GM12878 (cell line): ENCODE measurements around the gene STAMBPL1. TPM values are rescaled to one million over a fixed set of nuclear protein-coding genes. Genes with fewer than 3 reads are reported as not detected.
A peak's percentile ranks its signal among the peaks of the same experiment; 100 is the strongest.

Experiments
- ATF7 ChIP-seq: fragments of 450-650 bp; IDR thresholded peaks from 2 replicates; pipeline ENCODE4 v1.6.1; 2016; ENCODE audit warnings: low read depth, mild to moderate bottlenecking
- BACH1 ChIP-seq: fragments of 450-650 bp; IDR thresholded peaks from 2 replicates; pipeline ENCODE4 v1.6.1; 2017; ENCODE audit warnings: mild to moderate bottlenecking, borderline replicate concordance
- CBFB ChIP-seq: IDR thresholded peaks from 2 replicates; pipeline ENCODE4 v1.6.1; 2016; ENCODE audit warnings: antibody characterized with exemption, low read depth
- CREB1 ChIP-seq: IDR thresholded peaks from 2 replicates; pipeline ENCODE4 v1.6.1; 2012; ENCODE audit warnings: low read depth, mild to moderate bottlenecking, inconsistent platforms
- FOXK2 ChIP-seq: fragments of 450-650 bp; IDR thresholded peaks from 2 replicates; pipeline ENCODE4 v1.6.1; 2017; ENCODE audit warnings: mild to moderate bottlenecking, moderate library complexity
- FOXM1 ChIP-seq: IDR thresholded peaks from 2 replicates; pipeline ENCODE4 v1.6.1; 2012; ENCODE audit warnings: low read depth, mild to moderate bottlenecking, inconsistent platforms, low read length, moderate library complexity
- GABPA ChIP-seq: IDR thresholded peaks from 2 replicates; pipeline ENCODE4 v1.6.1; 2014; ENCODE audit warnings: antibody characterized with exemption, low read depth, mild to moderate bottlenecking, inconsistent platforms
- HCFC1 ChIP-seq: fragments of 150-350 bp; IDR thresholded peaks from 2 replicates; pipeline ENCODE4 v1.6.1; 2014; ENCODE audit warnings: low read length
- IKZF2 ChIP-seq, 2 experiments: fragments of 450-650 bp; IDR thresholded peaks; 2 replicates each; pipeline ENCODE4 v1.6.1; 2017; ENCODE audit warnings: mild to moderate bottlenecking in 2 of 2, moderate library complexity in 2 of 2
- JUND ChIP-seq: IDR thresholded peaks from 2 replicates; pipeline ENCODE4 v1.6.1; 2012; ENCODE audit warnings: low read depth, mild to moderate bottlenecking, low read length, improper control_type of control experiment, moderate library complexity
- KDM1A ChIP-seq: fragments of 200-600 bp; sonication (generic); IDR thresholded peaks from 2 replicates; pipeline ENCODE4 v1.6.1; 2016; ENCODE audit warnings: borderline replicate concordance
- MYC ChIP-seq: IDR thresholded peaks from 2 replicates; pipeline ENCODE4 v1.6.1; 2011; ENCODE audit warnings: mild to moderate bottlenecking, low read length, moderate library complexity, inconsistent platforms; ENCODE audit not compliant: insufficient read depth, insufficient replicate concordance, insufficient read length, severe bottlenecking
- NRF1 ChIP-seq: conservative IDR thresholded peaks from 2 replicates; pipeline ENCODE4 v1.6.1; 2011; ENCODE audit warnings: mild to moderate bottlenecking, low read depth, low read length, improper control_type of control experiment
- RCOR1 ChIP-seq: conservative IDR thresholded peaks from 2 replicates; pipeline ENCODE4 v1.6.1; 2012; ENCODE audit warnings: low read depth, low read length, improper control_type of control experiment
- RUNX3 ChIP-seq: IDR thresholded peaks from 2 replicates; pipeline ENCODE4 v1.6.1; 2012; ENCODE audit warnings: low read length, inconsistent platforms
- SPI1 ChIP-seq: IDR thresholded peaks from 2 replicates; pipeline ENCODE4 v1.6.1; 2011; ENCODE audit warnings: low read depth, mild to moderate bottlenecking, low read length, moderate library complexity, borderline replicate concordance; ENCODE audit not compliant: insufficient read depth
- SRF ChIP-seq, 2 experiments: IDR thresholded peaks; 2 replicates each; pipeline ENCODE4 v1.6.1; 2011; ENCODE audit warnings: low read depth in 2 of 2, low read length in 2 of 2, mild to moderate bottlenecking in 1 of 2, moderate library complexity in 1 of 2
- SUPT20H ChIP-seq: IDR thresholded peaks from 2 replicates; pipeline ENCODE4 v1.6.1; 2011; ENCODE audit warnings: low read depth, mild to moderate bottlenecking, low read length, moderate library complexity, borderline replicate concordance; ENCODE audit not compliant: control insufficient read depth
- SUZ12 ChIP-seq: fragments of 200-600 bp; sonication (generic); IDR thresholded peaks from one replicate; pipeline ENCODE4 v1.6.1; 2018; ENCODE audit warnings: antibody characterized with exemption, mild to moderate bottlenecking; ENCODE audit not compliant: unreplicated experiment
- TCF3 ChIP-seq: IDR thresholded peaks from 2 replicates; pipeline ENCODE4 v1.6.1; 2012; ENCODE audit warnings: low read depth, mild to moderate bottlenecking, low read length, borderline replicate concordance; ENCODE audit not compliant: insufficient read depth
- ZNF274 ChIP-seq: IDR thresholded peaks from one replicate; pipeline ENCODE4 v1.8.0; 2011; ENCODE audit not compliant: insufficient read length, insufficient read depth
- polyA plus RNA-seq, 11 experiments: library from polyadenylated mRNA; depleted of rRNA in 4 of 11; unstranded in 6 of 11; stranded (reverse) in 5 of 11; fragments of >200 nt; fragmentation: Nextera tagmentation in 4 of 11; fragmentation: Illumina TruSeq in 1 of 11; extraction: Ambion mirVana in 4 of 11; extraction: Trizol in 1 of 11; gene quantifications; 1 replicate in 1 of 11; 2 replicates in 10 of 11; pipeline versions ENCODE4 v1.2.1 to v1.2.3, GENCODE V29; 2011 to 2016; ENCODE audit warnings: inconsistent platforms in 2 of 11, missing spikeins in 2 of 11, low read depth in 1 of 11
- total RNA-seq, 4 experiments: library from RNA; depleted of rRNA in 3 of 4; stranded (reverse); fragments of >200 nt in 3 of 4; fragmentation: Illumina TruSeq in 1 of 4; extraction: Trizol in 1 of 4; gene quantifications; 2 replicates each; pipeline versions ENCODE4 v1.2.1 to v1.2.3, GENCODE V29; 2013 to 2021
- TF ChIP-seq, protein P1 (sequence below): IDR thresholded peaks from 2 replicates; pipeline ENCODE4 v1.6.1; 2011; ENCODE audit warnings: low read depth, mild to moderate bottlenecking, low read length, moderate library complexity, borderline replicate concordance; ENCODE audit errors: extremely low read depth
- TF ChIP-seq, protein P2 (sequence below): fragments of 450-650 bp; IDR thresholded peaks from 2 replicates; pipeline ENCODE4 v1.6.1; 2016; ENCODE audit warnings: mild to moderate bottlenecking
- TF ChIP-seq, protein P3 (sequence below): IDR thresholded peaks from 2 replicates; pipeline ENCODE4 v1.6.1; 2012; ENCODE audit warnings: low read depth, low read length, improper control_type of control experiment
- TF ChIP-seq, protein P4 (sequence below): IDR thresholded peaks from 2 replicates; pipeline ENCODE4 v1.6.1; 2012; ENCODE audit warnings: mild to moderate bottlenecking, low read depth, low read length

Gene STAMBPL1
- total and polyA plus RNA-seq, 10 of the 15 experiments (the other 5 are each of a cell fraction or from before 2014, with no cell fraction given) = 7.5 to 44.1 (median 25.4) TPM

- TF ChIP-seq, protein P1, sequence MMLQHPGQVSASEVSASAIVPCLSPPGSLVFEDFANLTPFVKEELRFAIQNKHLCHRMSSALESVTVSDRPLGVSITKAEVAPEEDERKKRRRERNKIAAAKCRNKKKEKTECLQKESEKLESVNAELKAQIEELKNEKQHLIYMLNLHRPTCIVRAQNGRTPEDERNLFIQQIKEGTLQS = no peak
- TF ChIP-seq ATF7 = peak; percentile 61
- no peak for TF ChIP-seq SUPT20H
- TF ChIP-seq SUZ12 = no peak
- TF ChIP-seq MYC = peak; percentile 88
- no peak for TF ChIP-seq JUND
- peak; percentile 72; the same call in 1 of the 2 replicates for TF ChIP-seq SPI1
- TF ChIP-seq FOXM1 = no peak
- peak; percentile 80 for TF ChIP-seq BACH1
- TF ChIP-seq, protein P2, sequence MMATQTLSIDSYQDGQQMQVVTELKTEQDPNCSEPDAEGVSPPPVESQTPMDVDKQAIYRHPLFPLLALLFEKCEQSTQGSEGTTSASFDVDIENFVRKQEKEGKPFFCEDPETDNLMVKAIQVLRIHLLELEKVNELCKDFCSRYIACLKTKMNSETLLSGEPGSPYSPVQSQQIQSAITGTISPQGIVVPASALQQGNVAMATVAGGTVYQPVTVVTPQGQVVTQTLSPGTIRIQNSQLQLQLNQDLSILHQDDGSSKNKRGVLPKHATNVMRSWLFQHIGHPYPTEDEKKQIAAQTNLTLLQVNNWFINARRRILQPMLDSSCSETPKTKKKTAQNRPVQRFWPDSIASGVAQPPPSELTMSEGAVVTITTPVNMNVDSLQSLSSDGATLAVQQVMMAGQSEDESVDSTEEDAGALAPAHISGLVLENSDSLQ = peak; percentile 87
- no peak for TF ChIP-seq KDM1A
- no peak; the same call in 1 of the 2 replicates for TF ChIP-seq NRF1
- TF ChIP-seq FOXK2 = no peak
- TF ChIP-seq CBFB = no peak
- TF ChIP-seq SRF (IDR thresholded peaks at IDR 0.05; ENCODE audit: low read depth in 2 of 2, low read length in 2 of 2) = no peak
- TF ChIP-seq GABPA = no peak
- no peak; the same call in 1 of the 2 replicates for TF ChIP-seq RCOR1
- no peak; the same call in none of the 2 replicates for TF ChIP-seq CREB1
- TF ChIP-seq, protein P3, sequence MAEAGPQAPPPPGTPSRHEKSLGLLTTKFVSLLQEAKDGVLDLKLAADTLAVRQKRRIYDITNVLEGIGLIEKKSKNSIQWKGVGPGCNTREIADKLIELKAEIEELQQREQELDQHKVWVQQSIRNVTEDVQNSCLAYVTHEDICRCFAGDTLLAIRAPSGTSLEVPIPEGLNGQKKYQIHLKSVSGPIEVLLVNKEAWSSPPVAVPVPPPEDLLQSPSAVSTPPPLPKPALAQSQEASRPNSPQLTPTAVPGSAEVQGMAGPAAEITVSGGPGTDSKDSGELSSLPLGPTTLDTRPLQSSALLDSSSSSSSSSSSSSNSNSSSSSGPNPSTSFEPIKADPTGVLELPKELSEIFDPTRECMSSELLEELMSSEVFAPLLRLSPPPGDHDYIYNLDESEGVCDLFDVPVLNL = no peak
- no peak for TF ChIP-seq RUNX3
- peak; percentile 27; the same call in 1 of the 2 replicates for TF ChIP-seq HCFC1
- TF ChIP-seq IKZF2 (IDR thresholded peaks at IDR 0.05) = peak; percentile 16 to 67; a peak in 2 of 4 replicates
- TF ChIP-seq, protein P4, sequence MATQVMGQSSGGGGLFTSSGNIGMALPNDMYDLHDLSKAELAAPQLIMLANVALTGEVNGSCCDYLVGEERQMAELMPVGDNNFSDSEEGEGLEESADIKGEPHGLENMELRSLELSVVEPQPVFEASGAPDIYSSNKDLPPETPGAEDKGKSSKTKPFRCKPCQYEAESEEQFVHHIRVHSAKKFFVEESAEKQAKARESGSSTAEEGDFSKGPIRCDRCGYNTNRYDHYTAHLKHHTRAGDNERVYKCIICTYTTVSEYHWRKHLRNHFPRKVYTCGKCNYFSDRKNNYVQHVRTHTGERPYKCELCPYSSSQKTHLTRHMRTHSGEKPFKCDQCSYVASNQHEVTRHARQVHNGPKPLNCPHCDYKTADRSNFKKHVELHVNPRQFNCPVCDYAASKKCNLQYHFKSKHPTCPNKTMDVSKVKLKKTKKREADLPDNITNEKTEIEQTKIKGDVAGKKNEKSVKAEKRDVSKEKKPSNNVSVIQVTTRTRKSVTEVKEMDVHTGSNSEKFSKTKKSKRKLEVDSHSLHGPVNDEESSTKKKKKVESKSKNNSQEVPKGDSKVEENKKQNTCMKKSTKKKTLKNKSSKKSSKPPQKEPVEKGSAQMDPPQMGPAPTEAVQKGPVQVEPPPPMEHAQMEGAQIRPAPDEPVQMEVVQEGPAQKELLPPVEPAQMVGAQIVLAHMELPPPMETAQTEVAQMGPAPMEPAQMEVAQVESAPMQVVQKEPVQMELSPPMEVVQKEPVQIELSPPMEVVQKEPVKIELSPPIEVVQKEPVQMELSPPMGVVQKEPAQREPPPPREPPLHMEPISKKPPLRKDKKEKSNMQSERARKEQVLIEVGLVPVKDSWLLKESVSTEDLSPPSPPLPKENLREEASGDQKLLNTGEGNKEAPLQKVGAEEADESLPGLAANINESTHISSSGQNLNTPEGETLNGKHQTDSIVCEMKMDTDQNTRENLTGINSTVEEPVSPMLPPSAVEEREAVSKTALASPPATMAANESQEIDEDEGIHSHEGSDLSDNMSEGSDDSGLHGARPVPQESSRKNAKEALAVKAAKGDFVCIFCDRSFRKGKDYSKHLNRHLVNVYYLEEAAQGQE = no peak
- TF ChIP-seq ZNF274 = no peak
- TF ChIP-seq TCF3 = no peak; the same call in 1 of the 2 replicates
Observed at GRCh38 chr10:88880282-88881076, 434 bp downstream of the STAMBPL1 start (continued).
